Fibroblast of lung (primary cell): ENCODE measurements around the gene ZNF699. TPM values are rescaled to one million over a fixed set of nuclear protein-coding genes. Genes with fewer than 3 reads are reported as not detected.
A peak's percentile ranks its signal among the peaks of the same experiment; 100 is the strongest.
"Not testable (repeated sequence)": the region's sequence is repeated elsewhere in the genome, so short reads cannot be mapped to it uniquely, and the experiment has no call there.

Source experiments
- DNase-seq, 2 donors: peaks; one replicate each; pipeline versions ENCODE4 v3.0.0 to v3.0.0-alpha.2; 2010; ENCODE audit warnings: low read depth in 2 of 2
- H2AFZ ChIP-seq: 2 replicates; pipeline ENCODE4 v1.5.1; 2012; ENCODE audit warnings: low read length, control low read depth, inconsistent platforms
- H3K27ac ChIP-seq: 2 replicates; pipeline ENCODE4 v1.5.1; 2011; ENCODE audit warnings: low read length, control low read depth; ENCODE audit not compliant: insufficient read depth
- H3K27me3 ChIP-seq: 2 replicates; pipeline ENCODE4 v1.5.1; 2011; ENCODE audit warnings: mild to moderate bottlenecking, low read length; ENCODE audit not compliant: control insufficient read depth, insufficient read depth
- H3K36me3 ChIP-seq: 2 replicates; pipeline ENCODE4 v1.5.1; 2011; ENCODE audit warnings: low read length; ENCODE audit not compliant: control insufficient read depth, insufficient read depth
- H3K4me1 ChIP-seq: 2 replicates; pipeline ENCODE4 v1.5.1; 2011; ENCODE audit warnings: low read length; ENCODE audit not compliant: control insufficient read depth, insufficient read depth; ENCODE audit errors: extremely low read depth
- H3K4me2 ChIP-seq: 2 replicates; pipeline ENCODE4 v1.5.1; 2011; ENCODE audit warnings: low read length, control low read depth; ENCODE audit not compliant: insufficient read depth; ENCODE audit errors: extremely low read depth
- H3K4me3 ChIP-seq, 4 experiments: fragments of 200-600 bp in 1 of 4; sonication (generic) in 1 of 4; replicated peaks in 1 of 4; 2 replicates each; pipeline ENCODE4 v1.5.1; 2011 to 2016; ENCODE audit warnings: low read length in 4 of 4, low read depth in 3 of 4, mild to moderate bottlenecking in 3 of 4, control low read depth in 2 of 4, inconsistent platforms in 1 of 4, mixed read lengths in 1 of 4; ENCODE audit not compliant: insufficient read depth in 1 of 4; ENCODE audit errors: control extremely low read depth in 1 of 4
- H3K79me2 ChIP-seq: 2 replicates; pipeline ENCODE4 v1.5.1; 2012; ENCODE audit warnings: mild to moderate bottlenecking, low read length, inconsistent platforms; ENCODE audit not compliant: control insufficient read depth, insufficient read depth
- H3K9ac ChIP-seq: 2 replicates; pipeline ENCODE4 v1.5.1; 2011; ENCODE audit warnings: mild to moderate bottlenecking, low read length, control low read depth; ENCODE audit not compliant: insufficient read depth
- H3K9me3 ChIP-seq: 2 replicates; pipeline ENCODE4 v1.5.1; 2012; ENCODE audit warnings: low read depth, low read length; ENCODE audit not compliant: control insufficient read depth, insufficient read depth
- H4K20me1 ChIP-seq: 2 replicates; pipeline ENCODE4 v1.5.1; 2011; ENCODE audit warnings: low read length; ENCODE audit not compliant: control insufficient read depth, insufficient read depth; ENCODE audit errors: extremely low read depth
- CTCF ChIP-seq, 2 donors: IDR thresholded peaks in 1 of 2; conservative IDR thresholded peaks in 1 of 2; 1 replicate in 1 of 2; 2 replicates in 1 of 2; pipeline ENCODE4 v1.5.1; 2011 to 2012; ENCODE audit warnings: low read length in 2 of 2, control low read depth in 1 of 2, inconsistent platforms in 1 of 2, low read depth in 1 of 2, mild to moderate bottlenecking in 1 of 2
- EZH2 ChIP-seq: IDR thresholded peaks from 2 replicates; pipeline ENCODE4 v1.5.1; 2012; ENCODE audit warnings: low read length, control low read depth, mild to moderate bottlenecking; ENCODE audit errors: missing control alignments
- polyA plus RNA-seq, 2 donors: library from polyadenylated mRNA; depleted of rRNA in 1 of 2; stranded (reverse) in 1 of 2; unstranded in 1 of 2; fragments of >200 nt; gene quantifications; 2 replicates each; pipeline ENCODE4 v1.2.1, GENCODE V29; 2011 to 2012; ENCODE audit warnings: missing spikeins in 1 of 2
- total RNA-seq: library from RNA; depleted of rRNA; stranded (reverse); fragments of >200 nt; gene quantifications from 2 replicates; pipeline ENCODE4 v1.2.1, GENCODE V29; 2014

The ZNF699 gene
- total and polyA plus RNA-seq, 2 donors (not counting 1 experiment from before 2014, with no cell fraction given), result 4.0 to 20.5 TPM

- Histone ChIP-seq H3K36me3 (peaks cover 2% of the 10 kb centered on the region), H3K9ac (no peak overlapping the region)
Measured at GRCh38 chr19:9295411-9295849, 14.2 kb downstream of the ZNF699 start.

GRCh38 chr19:9289231-9289884, 20.3 kb downstream of the ZNF699 start:
- H3K27me3 ChIP-seq, result no peaks in the 10 kb centered on the region
- no peaks in the 10 kb centered on the region for H3K36me3 ChIP-seq
- H3K9ac ChIP-seq, result no peak overlapping the region
- no peaks in the 10 kb centered on the region for H3K9me3 ChIP-seq
- no peaks in the 10 kb centered on the region for H3K79me2 ChIP-seq
- no peaks in the 10 kb centered on the region for H4K20me1 ChIP-seq
- no peak overlapping the region for H3K27ac ChIP-seq
- H3K4me1 ChIP-seq, result no peaks in the 10 kb centered on the region
- H3K4me2 ChIP-seq, result no peak overlapping the region
- DNase-seq, result no peak
- no peak overlapping the region for H2AFZ ChIP-seq
- no peak overlapping the region for H3K4me3 ChIP-seq
- TF ChIP-seq CTCF (conservative IDR thresholded peaks at IDR 0.05 in 1 of 2, IDR thresholded peaks at IDR 0.05 in 1 of 2; ENCODE audit: low read depth in 1 of 2, low read length in 2 of 2) (no peak), EZH2 (no peak)

More at GRCh38 chr19:9295411-9295849, 14.2 kb downstream of the ZNF699 start:
- no peaks in the 10 kb centered on the region for H3K27me3 ChIP-seq
- H3K4me2 ChIP-seq, result no peak overlapping the region
- H3K79me2 ChIP-seq, result no peaks in the 10 kb centered on the region
- peaks cover 2% of the 10 kb centered on the region for H3K9me3 ChIP-seq
- TF ChIP-seq CTCF (conservative IDR thresholded peaks at IDR 0.05 in 1 of 2, IDR thresholded peaks at IDR 0.05 in 1 of 2; ENCODE audit: low read depth in 1 of 2, low read length in 2 of 2) (no peak), EZH2 (no peak)
- no peaks in the 10 kb centered on the region for H4K20me1 ChIP-seq
- no peak overlapping the region for H2AFZ ChIP-seq
- peak in 1 of 2 donors; percentile 18 for DNase-seq
- no peak overlapping the region for H3K27ac ChIP-seq
- no peak overlapping the region for H3K4me3 ChIP-seq
- no peaks in the 10 kb centered on the region for H3K4me1 ChIP-seq

GRCh38 chr19:9283485-9283884, 26.2 kb downstream of the ZNF699 start:
- not testable (repeated sequence) for H3K4me1 ChIP-seq, H3K9me3 ChIP-seq, H3K4me2 ChIP-seq, H2AFZ ChIP-seq, H3K27ac ChIP-seq, H3K79me2 ChIP-seq, H3K36me3 ChIP-seq, H3K4me3 ChIP-seq, H3K9ac ChIP-seq, DNase-seq, H4K20me1 ChIP-seq, H3K27me3 ChIP-seq
